ENCODE data around the gene MED9.

GRCh38 chr17:17493986-17494466 lies 17.2 kb downstream of the MED9 start:
- TF ChIP-seq CTCF (IDR thresholded peaks at IDR 0.05) (no peak), POLR2A (IDR thresholded peaks at IDR 0.05) (no peak), POLR2AphosphoS5 (IDR thresholded peaks at IDR 0.05; ENCODE audit: insufficient read depth in 1 of 2, low read depth in 1 of 2) (no peak)

Measured in vagina (tissue), 2 donors.